Activated T-cell treated with anti-CD3 and anti-CD28 coated beads for 48 hours (primary cell): ENCODE results near the gene INSL6.
"Not testable (repeated sequence)": the region's sequence is repeated elsewhere in the genome, so short reads cannot be mapped to it uniquely, and the experiment has no call there.

Source experiments
- DNase-seq: peaks from one replicate; pipeline ENCODE4 v3.0.0-alpha.2; 2020; ENCODE audit warnings: low read depth

Gene INSL6, protein sequence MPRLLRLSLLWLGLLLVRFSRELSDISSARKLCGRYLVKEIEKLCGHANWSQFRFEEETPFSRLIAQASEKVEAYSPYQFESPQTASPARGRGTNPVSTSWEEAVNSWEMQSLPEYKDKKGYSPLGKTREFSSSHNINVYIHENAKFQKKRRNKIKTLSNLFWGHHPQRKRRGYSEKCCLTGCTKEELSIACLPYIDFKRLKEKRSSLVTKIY

DNA sequence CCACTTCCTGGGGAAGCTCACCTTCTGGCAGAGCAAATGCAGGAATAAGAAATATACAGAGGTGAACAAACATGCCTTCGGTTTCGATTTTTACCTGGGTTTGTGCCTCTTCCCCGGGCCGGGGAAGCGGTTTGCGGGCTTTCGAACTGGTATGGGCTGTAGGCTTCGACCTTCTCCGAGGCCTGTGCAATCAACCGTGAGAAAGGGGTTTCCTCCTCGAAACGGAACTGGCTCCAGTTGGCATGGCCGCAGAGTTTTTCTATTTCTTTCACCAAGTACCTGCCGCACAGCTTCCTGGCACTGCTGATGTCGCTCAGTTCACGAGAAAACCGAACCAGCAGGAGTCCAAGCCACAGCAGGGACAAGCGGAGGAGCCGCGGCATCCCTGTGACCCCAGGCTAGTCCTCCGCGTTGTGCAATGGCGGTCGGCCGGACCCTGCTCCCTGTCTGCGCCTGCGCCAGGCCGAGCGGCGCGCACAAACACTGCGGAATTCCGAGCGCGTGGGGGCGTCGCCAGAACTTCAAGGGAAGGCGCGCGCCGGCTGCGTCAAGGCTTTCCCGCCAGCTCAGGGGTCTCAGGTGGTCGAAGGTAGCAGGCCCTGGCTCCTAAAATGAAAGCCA, at the start of gene INSL6:
Gene INSL6, minus strand, starts transcription at position 420 of the 621 bp plus-strand sequence. Its CDS starts 37 bp downstream, at position 383.
- DNase-seq = no peak

DNA sequence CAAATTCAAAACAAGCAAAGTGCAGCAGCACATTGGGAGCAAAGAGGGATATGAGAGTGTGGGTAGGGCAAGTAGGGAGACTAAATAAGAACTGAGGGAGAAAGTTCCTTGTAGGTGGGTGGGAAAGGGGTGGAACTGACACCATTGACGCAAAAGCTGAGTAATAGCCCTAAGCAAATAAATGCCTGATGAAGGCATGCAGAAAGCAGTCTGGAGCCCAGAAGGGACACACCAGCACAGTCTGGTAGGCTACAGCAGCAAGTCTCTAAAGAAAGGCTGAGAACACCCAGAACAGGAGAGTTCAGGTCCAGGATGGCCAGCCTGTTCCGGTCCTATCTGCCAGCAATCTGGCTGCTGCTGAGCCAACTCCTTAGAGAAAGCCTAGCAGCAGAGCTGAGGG, 45.8 kb upstream of the INSL6 start, which contains the start of gene INSL4:
Gene INSL4, plus strand, starts transcription at position 208 of the 400 bp plus-strand sequence. Its CDS starts 105 bp downstream, at position 313.
- no peak for DNase-seq

DNA sequence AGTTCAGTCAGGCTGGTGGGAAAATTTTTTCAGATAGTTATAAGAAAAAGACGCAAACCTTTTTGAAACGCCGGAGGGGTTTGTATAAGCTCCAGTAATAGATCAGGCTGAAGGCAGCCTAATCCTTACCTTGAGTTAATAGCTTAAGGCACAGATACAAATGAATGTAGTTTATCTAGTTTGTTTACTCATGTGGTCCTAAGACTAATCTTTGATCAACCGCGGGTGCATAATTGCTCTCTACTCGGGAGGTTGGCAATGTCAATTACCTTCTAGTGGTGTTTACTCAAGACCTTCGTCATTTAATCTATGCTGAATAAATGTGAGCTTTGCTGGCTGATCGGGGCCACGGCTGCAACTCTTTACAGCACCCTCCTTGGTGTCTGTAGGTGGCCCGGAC, 45.1 kb upstream of the INSL6 start:
- DNase-seq = no peak

DNA sequence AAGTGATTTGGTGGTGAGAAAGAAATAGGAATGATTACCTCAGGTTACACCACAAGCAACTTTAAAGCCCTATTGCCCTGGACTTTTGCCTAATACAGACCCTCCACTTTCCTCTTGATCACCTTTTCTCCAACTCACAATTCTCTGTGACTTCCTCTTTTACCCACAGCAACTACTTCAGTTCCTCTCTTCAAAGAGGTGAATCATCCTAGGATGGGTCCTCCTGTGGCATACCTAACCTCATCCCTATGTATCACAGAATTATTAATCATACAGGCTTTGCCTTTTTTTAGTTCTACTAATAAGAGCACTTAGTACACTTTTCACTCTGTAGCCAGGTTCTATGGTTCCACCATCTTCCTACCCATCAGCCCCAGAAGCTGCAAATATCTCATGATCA, 19.6 kb upstream of the INSL6 start:
- DNase-seq = no peak

- DNase-seq = no peak
These were observed 10.0 kb upstream of the INSL6 start for GRCh38 chr9:5195463-5195862.

GRCh38 chr9:5193345-5193744, 7.9 kb upstream of the INSL6 start:
- DNase-seq = no peak

DNA sequence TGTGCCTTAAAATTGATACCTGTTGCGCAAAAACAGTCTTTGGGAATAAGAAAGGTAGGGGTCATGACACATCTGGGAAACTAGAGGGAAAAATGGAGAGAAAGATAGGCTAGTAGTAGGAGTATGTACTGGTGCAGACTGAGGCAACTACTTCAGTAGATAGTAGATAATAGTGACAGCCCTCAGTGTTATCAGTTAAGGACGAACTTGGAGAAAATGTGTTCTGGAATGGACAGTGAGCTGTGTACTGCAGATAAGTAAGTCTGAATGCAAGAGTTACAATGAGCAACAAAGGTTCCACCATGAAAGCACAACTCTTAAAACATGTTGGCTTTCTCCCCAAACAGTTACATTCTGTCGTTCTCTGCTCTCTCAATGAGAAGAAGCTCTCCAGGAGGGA, 6.5 kb upstream of the INSL6 start:
- no peak for DNase-seq

- no peak for DNase-seq
These were observed 2.9 kb upstream of the INSL6 start for GRCh38 chr9:5188060-5188984.

DNA sequence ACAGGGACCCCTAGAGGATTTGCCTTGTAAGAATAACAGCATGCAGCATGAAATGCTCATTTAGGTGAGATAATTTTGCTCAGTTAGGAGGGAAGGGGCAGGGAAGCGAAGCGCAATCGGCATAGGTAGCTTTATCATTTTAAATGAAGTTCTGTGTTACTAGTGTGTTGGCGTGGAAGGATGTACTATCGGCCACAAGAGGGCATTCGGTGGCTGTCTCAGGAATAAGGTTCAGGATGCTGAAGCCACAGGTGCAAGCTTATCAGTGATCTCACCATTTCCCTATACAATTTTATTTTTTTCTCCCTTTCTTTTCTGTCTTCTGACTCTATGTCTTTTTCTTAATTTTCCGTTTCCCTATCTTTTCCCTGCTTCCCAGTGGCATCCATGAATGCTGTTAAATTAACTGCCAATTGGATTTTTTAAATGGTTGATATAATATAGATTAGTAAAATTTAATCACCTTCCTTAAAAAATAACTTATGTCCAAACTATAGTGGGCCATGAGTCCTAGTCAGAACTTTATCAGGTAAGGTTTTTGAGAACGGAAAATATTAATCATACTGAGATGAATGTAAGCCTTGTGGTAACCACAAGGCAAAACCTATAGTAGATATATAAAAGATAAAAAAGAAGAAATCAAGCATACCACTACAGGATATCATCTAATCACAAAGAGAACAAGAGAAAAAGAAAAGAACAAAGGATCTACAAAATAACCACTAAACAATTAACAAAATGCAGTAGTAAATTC, 1.2 kb upstream of the INSL6 start:
- DNase-seq = peak; percentile 18

DNA sequence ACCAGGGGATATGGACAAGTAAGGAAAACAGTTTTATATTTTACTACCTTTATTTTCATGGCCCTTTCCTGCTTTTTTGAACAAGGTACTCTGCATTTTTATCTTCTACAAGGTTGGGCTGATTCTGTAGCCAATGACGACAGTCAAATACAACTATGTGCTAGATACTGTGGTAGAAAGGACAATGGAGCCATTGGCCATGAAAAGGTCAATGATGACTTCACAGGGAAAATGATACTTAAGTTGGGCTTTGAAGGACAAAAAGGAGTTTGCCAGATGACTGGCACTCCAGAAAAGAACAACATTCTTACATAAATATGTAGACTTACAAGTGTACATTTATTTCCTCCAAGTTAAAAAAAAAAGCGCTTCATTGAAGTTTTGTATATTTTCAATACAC, 663 bp downstream of the INSL6 start:
- no peak for DNase-seq

DNA sequence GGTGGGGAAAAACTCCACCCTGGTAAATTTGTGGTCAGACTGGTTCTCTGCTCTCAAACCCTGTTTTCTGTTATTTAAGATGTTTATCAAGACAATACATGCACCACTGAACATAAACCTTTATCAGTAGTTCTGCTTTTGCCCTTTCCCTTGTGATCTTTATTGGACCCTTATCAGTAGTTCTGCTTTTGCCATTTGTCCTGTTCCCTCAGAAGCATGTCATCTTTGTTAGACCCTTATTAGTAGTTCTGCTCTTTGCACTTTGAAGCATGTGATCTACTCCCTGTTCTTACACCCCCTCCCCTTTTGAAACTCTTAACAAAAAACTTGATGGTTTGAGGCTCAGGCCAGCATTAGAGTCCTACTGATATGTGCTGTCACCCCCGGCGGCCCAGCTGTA, 4.8 kb downstream of the INSL6 start:
- DNase-seq = not testable (repeated sequence)

DNA sequence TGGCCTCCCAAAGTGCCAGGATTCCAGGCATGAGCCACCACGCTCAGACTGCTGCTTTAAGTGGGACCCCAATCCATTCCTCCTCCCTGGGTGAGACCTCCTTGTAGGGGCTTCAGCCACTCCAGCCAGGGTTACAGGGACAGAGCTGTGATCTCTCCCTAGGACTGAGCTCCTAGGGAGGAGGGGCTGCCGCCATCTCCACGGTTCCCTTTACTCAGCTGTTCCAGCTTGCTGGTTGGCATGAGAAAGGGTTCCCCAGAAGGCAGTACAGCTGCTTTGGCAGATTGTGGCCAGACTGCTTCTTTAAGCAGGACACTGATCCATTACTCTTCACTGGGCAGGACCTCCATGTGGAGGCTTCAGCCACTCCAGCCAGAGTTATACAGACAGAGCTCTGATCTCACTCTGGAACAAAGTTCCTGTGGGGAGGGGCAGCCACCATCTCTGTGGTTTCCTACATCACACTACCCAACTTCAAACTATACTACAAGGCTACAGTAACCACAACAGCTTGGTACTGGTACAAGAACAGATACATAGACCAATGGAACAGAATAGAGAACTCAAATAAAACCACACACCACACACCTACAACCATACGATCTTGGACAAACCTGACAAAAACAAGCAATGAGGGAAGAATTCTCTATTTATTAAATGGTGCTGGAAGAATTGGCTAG, 7.2 kb downstream of the INSL6 start:
- DNase-seq = no peak

GRCh38 chr9:5146241-5146640, 39.2 kb downstream of the INSL6 start:
- no peak for DNase-seq

DNA sequence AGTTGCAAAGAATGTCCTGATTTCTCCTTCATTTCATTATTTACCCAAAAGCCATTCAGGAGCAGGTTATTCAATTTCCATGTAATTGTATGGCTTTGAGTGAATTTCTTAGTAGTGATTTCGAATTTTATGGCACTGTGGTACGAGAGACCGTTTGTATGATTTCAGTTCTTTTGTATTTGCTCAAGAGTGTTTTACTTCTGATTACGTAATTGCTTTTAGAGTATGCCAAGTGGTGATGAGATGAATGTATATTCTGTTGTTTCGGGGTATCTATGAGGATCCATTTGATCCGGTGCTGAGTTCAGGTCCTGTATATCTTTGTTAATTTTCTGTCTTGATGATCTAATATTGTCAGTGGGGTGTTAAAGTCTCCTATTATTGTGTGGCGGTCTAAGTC, 41.2 kb downstream of the INSL6 start:
- no peak for DNase-seq

- DNase-seq = no peak
These were observed 45.3 kb downstream of the INSL6 start for GRCh38 chr9:5140151-5140550.

DNA sequence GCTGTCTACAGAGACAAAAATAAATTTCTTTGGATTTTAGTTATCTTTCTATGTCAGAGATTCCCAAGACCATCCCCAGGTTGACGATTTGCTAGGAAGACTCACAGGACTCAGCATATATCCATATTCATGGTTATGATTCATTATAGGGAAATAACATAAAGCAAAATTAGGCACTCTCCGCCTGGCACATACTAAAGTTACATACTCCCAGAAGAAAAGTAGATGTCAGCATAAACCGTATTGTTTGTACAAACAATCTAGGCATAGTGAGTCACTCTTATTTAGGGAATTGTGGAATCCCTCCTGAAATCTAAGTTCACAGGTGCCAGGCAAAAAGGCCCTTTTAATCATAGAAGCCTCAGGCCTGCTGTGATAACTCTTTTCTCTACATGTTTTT, 62.9 kb downstream of the INSL6 start:
- no peak for DNase-seq

- DNase-seq = no peak
These were observed 63.3 kb downstream of the INSL6 start for GRCh38 chr9:5122116-5122515.

GRCh38 chr9:5113994-5114748, 71.3 kb downstream of the INSL6 start:
- DNase-seq = no peak
